ENCODE results near the gene PTPRU. TPM values are rescaled to one million over a fixed set of nuclear protein-coding genes. Genes with fewer than 3 reads are reported as not detected.
"Not testable (repeated sequence)": the region's sequence is repeated elsewhere in the genome, so short reads cannot be mapped to it uniquely, and the experiment has no call there.

PTPRU gene
- total RNA-seq, 1 donor from 2014 or later: 83.9 TPM

DNA sequence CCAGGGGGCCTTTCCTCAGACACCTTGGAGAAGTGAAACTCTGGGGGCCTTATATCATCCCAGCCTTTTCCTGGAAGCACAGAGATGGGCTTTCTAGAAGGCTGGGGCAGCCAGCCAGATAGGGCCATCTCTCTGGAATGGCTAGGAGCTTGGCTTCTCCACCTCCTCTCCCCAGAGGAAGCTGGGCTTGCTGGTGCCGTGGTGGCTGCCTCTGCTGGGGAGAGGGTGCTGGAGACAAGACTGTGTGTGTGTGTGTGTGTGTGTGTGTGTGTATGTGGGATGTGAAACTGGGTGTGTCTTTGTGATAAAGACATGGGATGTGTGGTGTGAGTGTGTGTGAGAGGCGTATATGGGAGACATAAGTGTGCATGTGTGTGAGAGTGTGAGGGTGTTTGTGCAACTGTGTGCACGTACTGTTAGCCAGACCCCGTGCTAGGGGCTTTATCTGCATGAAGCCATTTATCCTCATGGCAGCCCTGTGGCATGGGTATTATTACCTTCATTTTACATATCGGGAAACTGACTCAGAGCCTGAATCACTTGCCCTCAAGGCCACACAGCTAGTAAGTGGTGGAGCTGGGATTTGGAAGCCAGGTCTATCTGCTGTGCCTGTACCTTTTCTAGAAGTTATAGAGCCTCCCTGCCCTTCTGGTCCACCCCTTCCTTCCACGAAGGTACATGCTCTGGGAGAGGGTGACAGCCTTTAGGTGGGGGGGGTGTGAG, 44.2 kb downstream of the PTPRU start:
- no peak for DNase-seq (ENCODE audit: low spot score)
- ATAC-seq: no peak
- intact Hi-C loops (cut with DNase I): no loop called here

DNA sequence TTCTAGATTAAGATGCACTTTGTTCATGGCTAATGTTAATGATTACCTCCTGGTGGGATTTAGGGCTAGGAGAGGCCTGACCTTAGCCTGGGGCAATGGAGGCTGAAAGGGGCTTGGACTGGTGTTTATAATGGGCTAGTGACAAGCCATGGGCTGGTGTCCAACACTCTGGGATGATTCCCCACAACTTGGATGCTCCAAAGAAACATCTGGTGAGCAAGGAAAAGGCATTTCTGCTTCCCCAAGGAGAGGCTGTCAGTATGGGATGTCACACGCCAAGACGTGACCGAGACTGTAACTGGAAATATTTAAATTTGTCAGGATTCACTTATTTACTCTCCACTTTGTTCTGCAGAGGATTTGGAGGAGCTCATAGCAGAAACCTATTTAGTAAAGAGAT, 45.2 kb downstream of the PTPRU start:
- no peak for ATAC-seq
- no peak for DNase-seq (ENCODE audit: low spot score)
- intact Hi-C loops (cut with DNase I): no loop called here

DNA sequence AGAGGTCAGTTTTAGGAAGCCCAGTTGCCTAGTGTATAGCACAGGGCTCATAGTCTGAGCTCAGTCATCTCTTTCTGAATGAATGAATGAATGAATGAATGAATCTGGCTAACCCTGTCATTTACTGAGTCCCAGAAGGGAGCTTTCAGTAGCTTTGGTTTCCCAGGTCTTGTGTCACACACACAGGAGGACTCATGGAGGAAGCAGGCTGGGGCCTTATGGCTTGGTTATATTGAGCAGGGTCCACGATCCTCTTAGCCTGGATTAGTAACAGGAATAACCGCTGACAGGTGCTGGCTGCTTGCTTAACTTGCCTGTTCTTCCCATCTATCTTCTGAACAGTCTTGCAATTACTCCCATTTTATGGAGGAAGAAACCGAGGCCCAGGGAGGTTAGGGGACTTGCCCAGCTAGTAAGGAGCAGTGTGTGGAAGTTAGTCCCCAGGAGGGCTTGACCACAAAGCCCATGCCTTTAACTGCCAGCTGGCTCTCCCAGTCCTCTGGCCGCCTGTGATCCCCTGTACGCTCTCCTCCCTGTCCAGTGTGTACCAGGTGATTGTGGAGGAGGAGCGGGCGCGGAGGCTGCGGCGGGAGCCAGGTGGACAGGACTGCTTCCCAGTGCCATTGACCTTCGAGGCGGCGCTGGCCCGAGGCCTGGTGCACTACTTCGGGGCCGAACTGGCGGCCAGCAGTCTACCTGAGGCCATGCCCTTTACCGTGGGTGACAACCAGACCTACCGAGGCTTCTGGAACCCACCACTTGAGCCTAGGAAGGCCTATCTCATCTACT, 46.0 kb downstream of the PTPRU start:
- no peak for DNase-seq (ENCODE audit: low spot score)
- ATAC-seq: no peak
- intact Hi-C loops (cut with DNase I): no loop called here

- ATAC-seq (peak; percentile 90), DNase-seq (ENCODE audit: low spot score) (peak; percentile 84)
- intact Hi-C loops (cut with DNase I): no loop called here
These were observed 46.8 kb downstream of the PTPRU start for GRCh38 chr1:29282924-29283803.

DNA sequence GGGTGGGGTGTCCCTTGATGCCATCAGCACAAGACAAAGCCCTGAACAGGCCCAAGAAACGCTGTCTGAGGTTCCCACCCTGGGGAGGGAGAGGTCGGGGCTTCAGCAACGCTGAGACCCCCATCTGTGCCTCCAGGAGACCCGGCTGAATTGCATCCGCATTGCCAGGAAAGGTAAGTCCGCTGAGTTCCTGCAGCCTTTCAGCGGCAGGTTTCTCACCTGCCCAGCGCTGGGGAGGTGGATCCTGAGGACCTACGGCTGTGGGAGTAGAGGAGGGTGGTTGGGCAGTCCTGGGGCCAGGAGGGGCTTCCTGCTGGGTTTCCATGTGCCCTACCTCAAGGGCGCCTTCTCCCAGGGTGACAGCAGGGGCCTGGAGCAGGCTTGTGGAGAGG, 47.5 kb downstream of the PTPRU start:
- ATAC-seq (no peak), DNase-seq (ENCODE audit: low spot score) (no peak)
- intact Hi-C loops (cut with DNase I): no loop called here

GRCh38 chr1:29284286-29284960, 48.1 kb downstream of the PTPRU start:
- DNase-seq (ENCODE audit: low spot score): no peak
- ATAC-seq: no peak

GRCh38 chr1:29284961-29285560, 48.7 kb downstream of the PTPRU start:
- intact Hi-C loops (cut with DNase I): no loop called here
- DNase-seq (ENCODE audit: low spot score) (no peak), ATAC-seq (no peak)

More at GRCh38 chr1:29284286-29284960, 48.1 kb downstream of the PTPRU start:
- intact Hi-C loops (cut with DNase I): no loop called here

DNA sequence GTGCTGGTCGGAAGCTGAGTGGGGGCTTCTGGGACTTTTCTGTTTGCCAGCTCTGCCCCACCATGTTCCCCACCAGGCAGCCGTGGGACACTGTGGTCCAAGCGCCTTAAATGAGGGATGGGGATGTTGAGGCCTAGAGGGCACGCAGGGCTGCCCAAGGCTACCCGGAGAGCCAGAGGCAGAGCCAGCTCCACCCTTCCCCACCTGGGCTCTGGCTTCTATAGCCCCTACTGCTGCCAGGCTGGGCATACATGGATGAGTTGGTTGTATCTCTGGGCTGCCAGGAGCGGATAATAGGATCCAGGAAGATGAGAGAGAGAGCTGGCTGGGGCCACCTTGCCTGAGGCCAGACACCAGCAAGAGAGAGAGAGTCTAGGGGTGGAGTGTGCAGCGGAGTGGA, 49.4 kb downstream of the PTPRU start:
- ATAC-seq (no peak), DNase-seq (ENCODE audit: low spot score) (no peak)
- intact Hi-C loops (cut with DNase I): no loop called here

DNA sequence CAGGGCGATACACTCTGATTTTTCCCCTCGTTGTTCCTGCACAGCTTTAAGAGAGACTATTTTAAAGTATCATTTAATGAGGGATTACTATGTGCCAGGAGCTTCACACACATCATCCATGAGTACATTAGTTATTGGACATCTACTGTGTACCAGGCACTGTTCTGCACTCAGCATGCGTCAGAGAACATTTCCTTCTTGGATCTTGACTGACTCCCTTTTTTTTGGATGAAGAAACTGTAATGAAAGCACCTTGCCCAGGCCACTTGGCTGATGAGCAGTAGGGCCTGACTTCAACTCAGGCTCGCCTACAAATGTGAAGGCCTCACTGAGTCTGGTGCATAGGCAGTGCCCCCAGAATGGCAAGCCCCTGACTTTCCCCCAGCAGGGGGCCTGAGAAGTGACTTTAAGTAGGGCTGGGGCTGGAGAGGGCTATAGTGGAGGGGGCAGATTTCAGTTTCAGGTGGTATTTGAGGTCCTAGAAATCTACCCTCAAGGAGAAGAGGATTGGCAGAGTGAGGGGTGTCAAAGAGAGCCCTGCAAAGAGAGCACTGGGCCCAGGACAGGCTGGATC, 50.0 kb downstream of the PTPRU start:
- DNase-seq (ENCODE audit: low spot score): no peak
- ATAC-seq: no peak
- intact Hi-C loops (cut with DNase I): no loop called here

- intact Hi-C loops (cut with DNase I): no loop called here
- DNase-seq (ENCODE audit: low spot score): no peak
These were observed 53.2 kb downstream of the PTPRU start for GRCh38 chr1:29289493-29289892.

GRCh38 chr1:29290414-29290985, 54.2 kb downstream of the PTPRU start:
- intact Hi-C loops (cut with DNase I): no loop called here
- no peak for ATAC-seq
- no peak for DNase-seq (ENCODE audit: low spot score)

More at GRCh38 chr1:29289493-29289892, 53.2 kb downstream of the PTPRU start:
- ATAC-seq: no peak

DNA sequence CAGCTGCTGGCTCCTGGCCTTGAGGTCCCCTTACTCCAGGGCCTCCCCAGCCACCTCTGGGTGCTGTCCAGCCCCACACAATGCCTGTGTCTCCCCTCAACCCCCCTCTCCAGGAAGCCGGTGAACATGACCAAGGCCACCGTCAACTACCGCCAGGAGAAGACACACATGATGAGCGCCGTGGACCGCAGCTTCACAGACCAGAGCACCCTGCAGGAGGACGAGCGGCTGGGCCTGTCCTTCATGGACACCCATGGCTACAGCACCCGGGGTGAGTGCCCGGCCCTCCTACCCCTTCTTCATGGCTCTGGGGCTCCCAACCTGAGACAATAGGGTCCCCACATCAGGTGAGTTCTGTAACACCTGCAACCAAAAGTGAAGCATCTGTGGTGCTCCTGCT, 55.4 kb downstream of the PTPRU start:
- DNase-seq (ENCODE audit: low spot score) (no peak), ATAC-seq (no peak)
- intact Hi-C loops (cut with DNase I): no loop called here

DNA sequence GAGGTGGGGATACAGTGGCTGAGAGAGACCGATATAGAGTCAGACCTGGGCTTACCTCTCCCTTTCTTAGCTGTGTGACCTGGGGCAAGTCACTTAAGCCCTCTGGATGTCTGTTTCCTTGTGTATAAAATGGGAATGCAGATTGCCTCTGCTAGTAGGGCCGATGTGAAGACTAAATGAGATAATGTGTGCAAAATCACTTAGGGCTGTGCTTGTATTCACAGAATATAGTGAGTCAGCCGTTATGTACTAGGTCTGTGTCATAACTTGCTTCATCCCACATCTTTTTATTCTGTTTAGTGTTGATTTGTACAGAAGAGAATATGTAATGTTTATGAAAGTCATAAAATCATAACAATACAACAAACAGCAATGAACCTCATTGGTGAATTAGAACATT, 56.0 kb downstream of the PTPRU start:
- DNase-seq (ENCODE audit: low spot score) (no peak), ATAC-seq (no peak)

DNA sequence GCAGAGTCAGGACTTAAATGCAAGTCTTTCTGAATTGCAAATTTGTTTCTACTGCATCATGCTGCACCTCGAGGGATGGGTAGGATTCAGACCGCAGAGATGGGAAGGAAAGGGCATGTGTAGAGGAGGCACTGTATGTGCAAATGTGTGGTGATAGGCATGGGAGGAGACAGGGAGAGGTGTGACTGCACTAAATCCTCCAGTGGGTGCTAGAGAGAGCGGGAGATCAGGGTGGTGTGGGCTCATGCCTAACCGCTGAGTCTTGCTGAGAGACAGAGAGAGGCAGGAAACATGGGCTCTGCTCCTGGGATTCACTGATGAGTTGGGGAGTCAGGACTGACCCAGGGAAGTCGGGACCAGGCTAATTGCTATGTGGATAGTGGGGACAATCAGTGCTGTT, 61.1 kb downstream of the PTPRU start:
- no peak for ATAC-seq
- intact Hi-C loops (cut with DNase I): no loop called here
- no peak for DNase-seq (ENCODE audit: low spot score)

More for the DNA sequence above, 56.0 kb downstream of the PTPRU start:
- intact Hi-C loops (cut with DNase I): no loop called here

DNA sequence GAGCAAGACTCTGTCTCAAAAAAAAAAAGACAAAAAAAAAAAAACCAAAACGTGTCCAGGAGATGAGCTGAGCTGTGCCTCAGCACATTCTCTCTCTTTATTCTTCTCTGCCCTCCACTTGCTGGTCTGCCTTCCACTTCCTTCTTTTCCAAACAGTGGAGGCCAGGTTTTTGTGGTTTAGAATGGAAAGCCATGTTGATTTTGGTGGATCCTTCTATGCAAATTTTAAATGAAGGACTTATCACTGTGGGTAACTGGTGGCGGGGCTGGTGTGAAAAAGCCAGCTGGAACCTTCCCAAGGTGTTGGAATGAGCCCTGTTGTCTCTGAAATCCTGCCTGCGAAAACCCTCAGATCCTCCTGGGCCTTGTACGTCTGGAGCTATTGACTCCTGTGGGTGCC, 61.9 kb downstream of the PTPRU start:
- intact Hi-C loops (cut with DNase I): no loop called here
- no peak for ATAC-seq
- DNase-seq (ENCODE audit: low spot score): no peak

DNA sequence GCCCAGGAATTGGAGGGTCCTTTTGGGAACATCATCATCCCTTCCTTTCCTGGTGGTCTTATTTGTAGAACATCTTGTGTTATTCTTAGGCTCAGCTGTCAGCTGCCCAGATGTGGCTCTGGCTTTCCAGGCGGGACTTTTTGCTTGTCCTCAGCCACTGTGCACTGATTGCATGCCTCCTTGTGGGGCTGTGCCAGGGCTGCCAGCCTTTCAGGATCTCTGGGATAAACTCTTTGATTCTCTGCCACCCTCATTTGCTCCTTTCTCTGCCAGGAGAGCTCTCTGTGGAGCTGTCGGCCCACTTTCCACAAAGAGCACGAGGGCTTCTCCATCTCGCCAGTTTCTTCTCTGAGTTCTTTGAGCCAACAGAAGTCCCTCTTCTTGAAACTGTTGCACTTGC, 63.1 kb downstream of the PTPRU start:
- DNase-seq (ENCODE audit: low spot score): no peak
- ATAC-seq: no peak
- intact Hi-C loops (cut with DNase I): no loop called here

- DNase-seq (ENCODE audit: low spot score); intact Hi-C loops (cut with DNase I); ATAC-seq: not testable (repeated sequence)
These were observed 65.4 kb downstream of the PTPRU start for GRCh38 chr1:29301732-29302131.

Measured in sciatic nerve (tissue), 2 donors.